Astrocyte (in vitro differentiated cells and primary cell): ENCODE measurements around the gene CARS2. TPM values are rescaled to one million over a fixed set of nuclear protein-coding genes. Genes with fewer than 3 reads are reported as not detected.

Experiments
- DNase-seq: peaks from one replicate; pipeline ENCODE4 v3.0.0-alpha.2; 2010; ENCODE audit warnings: low read depth
- FAIRE-seq: peaks from 2 replicates; lab custom pipeline; 2011; peaks lifted over from hg19 to GRCh38; lab: Jason Lieb, UNC
- H2AFZ ChIP-seq: 2 replicates; pipeline ENCODE4 v1.6.0; 2012; ENCODE audit warnings: low read depth, low read length, inconsistent platforms
- H3K27ac ChIP-seq: 2 replicates; pipeline ENCODE4 v1.5.1; 2011; ENCODE audit warnings: low read depth, low read length, inconsistent platforms
- H3K27me3 ChIP-seq: 2 replicates; pipeline ENCODE4 v1.6.0; 2011; ENCODE audit warnings: low read length, inconsistent platforms; ENCODE audit not compliant: insufficient read depth
- H3K36me3 ChIP-seq: 2 replicates; pipeline ENCODE4 v1.5.1; 2011; ENCODE audit warnings: low read length, inconsistent platforms; ENCODE audit not compliant: insufficient read depth
- H3K4me1 ChIP-seq: 2 replicates; pipeline ENCODE4 v1.5.1; 2011; ENCODE audit warnings: low read length, inconsistent platforms; ENCODE audit not compliant: insufficient read depth
- H3K4me2 ChIP-seq: 2 replicates; pipeline ENCODE4 v1.6.0; 2012; ENCODE audit warnings: low read length, inconsistent platforms
- H3K4me3 ChIP-seq: 2 replicates; pipeline ENCODE4 v1.5.1; 2011; ENCODE audit warnings: low read depth, mild to moderate bottlenecking, low read length, inconsistent platforms; ENCODE audit not compliant: insufficient read depth
- H3K79me2 ChIP-seq: 2 replicates; pipeline ENCODE4 v1.6.0; 2012; ENCODE audit warnings: mild to moderate bottlenecking, low read length, inconsistent platforms; ENCODE audit not compliant: insufficient read depth
- H3K9ac ChIP-seq: 2 replicates; pipeline ENCODE4 v1.6.0; 2012; ENCODE audit warnings: mild to moderate bottlenecking, low read length, inconsistent platforms
- H3K9me3 ChIP-seq: 2 replicates; pipeline ENCODE4 v1.5.1; 2012; ENCODE audit warnings: low read depth, mild to moderate bottlenecking, low read length, inconsistent platforms; ENCODE audit not compliant: insufficient read depth
- H4K20me1 ChIP-seq: 2 replicates; pipeline ENCODE4 v1.6.0; 2012; ENCODE audit warnings: low read length, inconsistent platforms; ENCODE audit not compliant: insufficient read depth
- H3K27ac Mint-ChIP-seq: one replicate; pipeline ENCODE4 v1.8.0; 2021; ENCODE audit warnings: mild to moderate bottlenecking, mixed read lengths; ENCODE audit not compliant: unreplicated experiment
- H3K27me3 Mint-ChIP-seq: one replicate; pipeline ENCODE4 v1.8.0; 2021; ENCODE audit warnings: low read depth, mixed read lengths; ENCODE audit not compliant: unreplicated experiment
- H3K36me3 Mint-ChIP-seq: one replicate; pipeline ENCODE4 v1.8.0; 2021; ENCODE audit warnings: low read depth, mixed read lengths; ENCODE audit not compliant: unreplicated experiment
- H3K4me1 Mint-ChIP-seq: one replicate; pipeline ENCODE4 v1.8.0; 2021; ENCODE audit warnings: low read depth, mixed read lengths; ENCODE audit not compliant: unreplicated experiment
- H3K4me3 Mint-ChIP-seq: one replicate; pipeline ENCODE4 v1.8.0; 2021; ENCODE audit warnings: mild to moderate bottlenecking, moderate library complexity, mixed read lengths; ENCODE audit not compliant: unreplicated experiment
- H3K9me3 Mint-ChIP-seq: one replicate; pipeline ENCODE4 v1.8.0; 2021; ENCODE audit warnings: mild to moderate bottlenecking, mixed read lengths; ENCODE audit not compliant: unreplicated experiment
- CTCF ChIP-seq: IDR thresholded peaks from 2 replicates; pipeline ENCODE4 v1.5.1; 2011; ENCODE audit warnings: low read depth, mild to moderate bottlenecking, inconsistent platforms, low read length, moderate library complexity; ENCODE audit not compliant: insufficient read depth
- EZH2 ChIP-seq: IDR thresholded peaks from 2 replicates; pipeline ENCODE4 v1.6.1; 2012; ENCODE audit warnings: mild to moderate bottlenecking, low read length, inconsistent platforms; ENCODE audit not compliant: insufficient read depth
- total RNA-seq: library from RNA; stranded (reverse); gene quantifications from 2 replicates; pipeline ENCODE4 v1.2.1, GENCODE V29; 2021

CARS2 gene
- total RNA-seq, 1 donor from 2014 or later = 51.4 TPM

GRCh38 chr13:110642291-110642981 is 63.5 kb downstream of the CARS2 start:
- Histone ChIP-seq H3K9me3 (no peaks in the 10 kb centered on the region), H3K4me2 (no peak overlapping the region), H3K79me2 (peaks cover 2% of the 10 kb centered on the region), H3K27me3 (no peaks in the 10 kb centered on the region), H3K4me3 (no peak overlapping the region), H3K27ac (no peak overlapping the region), H2AFZ (no peak overlapping the region), H4K20me1 (peaks cover 49% of the 10 kb centered on the region), H3K36me3 (peaks cover 8% of the 10 kb centered on the region), H3K4me1 (peaks cover 21% of the 10 kb centered on the region), H3K9ac (no peak overlapping the region)
- Mint-ChIP-seq H3K9me3 (no peaks in the 10 kb centered on the region), H3K4me1 (peaks cover 21% of the 10 kb centered on the region), H3K27ac (no peak overlapping the region), H3K27me3 (no peaks in the 10 kb centered on the region), H3K36me3 (peaks cover 9% of the 10 kb centered on the region), H3K4me3 (no peak overlapping the region)
- DNase-seq = no peak
- no peak for TF ChIP-seq CTCF
- FAIRE-seq = no peak

GRCh38 chr13:110641055-110642015 is 64.6 kb downstream of the CARS2 start:
- H3K27me3 ChIP-seq = no peaks in the 10 kb centered on the region
- no peak overlapping the region for H3K4me3 ChIP-seq
- peak overlapping the region; percentile 23 for H3K4me2 ChIP-seq
- peak overlapping the region; percentile 59 for H3K27ac ChIP-seq
- DNase-seq (peak; percentile 35), FAIRE-seq (no peak)
- peaks cover 9% of the 10 kb centered on the region for H3K79me2 ChIP-seq
- no peak overlapping the region for H3K4me3 Mint-ChIP-seq
- no peaks in the 10 kb centered on the region for H3K27me3 Mint-ChIP-seq
- no peaks in the 10 kb centered on the region for H3K9me3 ChIP-seq
- H3K9me3 Mint-ChIP-seq = no peaks in the 10 kb centered on the region
- peaks cover 21% of the 10 kb centered on the region for H3K4me1 ChIP-seq
- H3K36me3 Mint-ChIP-seq = peaks cover 11% of the 10 kb centered on the region
- H3K36me3 ChIP-seq = peaks cover 19% of the 10 kb centered on the region
- H2AFZ ChIP-seq = no peak overlapping the region
- H3K4me1 Mint-ChIP-seq = peaks cover 21% of the 10 kb centered on the region
- H4K20me1 ChIP-seq = peaks cover 60% of the 10 kb centered on the region
- H3K9ac ChIP-seq = peak overlapping the region; percentile 59
- TF ChIP-seq CTCF (no peak), EZH2 (no peak)
- peak overlapping the region; percentile 78 for H3K27ac Mint-ChIP-seq
